ENCODE measurements around the gene RAPGEF2. TPM values are rescaled to one million over a fixed set of nuclear protein-coding genes. Genes with fewer than 3 reads are reported as not detected.

Gene RAPGEF2
- total RNA-seq, 1 donor from 2014 or later = 46.7 TPM

- Mint-ChIP-seq H3K27me3 (ENCODE audit: low read depth) (no peaks in the 10 kb centered on the region), H3K4me1 (peaks cover 22% of the 10 kb centered on the region), H3K27ac (peak overlapping the region; percentile 71), H3K4me3 (no peak overlapping the region), H3K36me3 (peaks cover 3% of the 10 kb centered on the region), H3K9me3 (no peaks in the 10 kb centered on the region)
- DNase-seq (ENCODE audit: low spot score in 2 of 2, unreplicated experiment in 2 of 2) = no peak
- TF ChIP-seq CTCF (IDR thresholded peaks at IDR 0.05; ENCODE audit: unreplicated experiment) = no peak
These were observed 180.8 kb downstream of the RAPGEF2 start for GRCh38 chr4:159283696-159284095.

DNA sequence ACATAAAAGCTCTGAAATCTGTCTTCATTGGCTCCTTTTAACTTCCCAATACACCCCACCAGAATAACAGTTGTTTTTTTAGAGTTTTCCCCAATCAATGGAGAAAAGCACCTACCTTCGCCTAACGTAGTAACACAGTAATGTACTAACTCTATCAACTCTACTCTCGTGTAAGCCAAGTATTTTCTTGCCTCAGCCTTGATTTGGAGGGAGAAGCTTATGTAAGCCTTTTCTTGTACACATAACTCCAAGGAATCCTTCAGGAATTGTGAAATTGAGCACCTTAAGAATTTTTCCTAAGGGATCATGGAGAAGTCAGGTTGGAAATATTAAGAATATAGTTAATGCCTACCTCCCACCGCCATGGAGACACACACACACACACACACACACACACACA lies 181.2 kb downstream of the RAPGEF2 start:
- Mint-ChIP-seq H3K4me3 (no peak overlapping the region), H3K36me3 (peaks cover 3% of the 10 kb centered on the region), H3K27ac (peak overlapping the region; percentile 71), H3K4me1 (peaks cover 26% of the 10 kb centered on the region), H3K27me3 (ENCODE audit: low read depth) (no peaks in the 10 kb centered on the region), H3K9me3 (no peaks in the 10 kb centered on the region)
- TF ChIP-seq CTCF (IDR thresholded peaks at IDR 0.05; ENCODE audit: unreplicated experiment) = no peak
- no peak for DNase-seq (ENCODE audit: low spot score in 2 of 2, unreplicated experiment in 2 of 2)

DNA sequence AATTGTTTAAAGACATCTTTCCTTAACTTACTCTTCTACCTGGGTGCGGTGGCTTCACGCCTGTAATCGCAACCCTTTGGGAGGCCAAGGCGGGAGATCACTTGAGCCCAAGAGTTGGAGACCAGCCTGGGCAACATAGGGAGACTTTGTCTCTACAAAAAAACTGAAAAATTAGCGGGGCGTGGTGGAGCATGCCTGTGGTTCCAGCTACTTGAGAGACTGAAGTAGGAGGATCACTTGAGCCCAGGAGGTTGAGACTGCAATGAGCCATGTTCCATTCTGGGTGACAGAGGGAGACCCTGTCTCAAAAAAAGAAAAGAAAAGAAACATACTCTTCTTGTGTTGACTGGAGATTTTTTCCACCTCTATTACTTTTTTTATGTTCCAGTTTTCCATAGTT lies 181.9 kb downstream of the RAPGEF2 start:
- peak overlapping the region; percentile 43 for H3K27ac Mint-ChIP-seq
- no peaks in the 10 kb centered on the region for H3K9me3 Mint-ChIP-seq
- no peak overlapping the region for H3K4me3 Mint-ChIP-seq
- peaks cover 31% of the 10 kb centered on the region for H3K4me1 Mint-ChIP-seq
- H3K27me3 Mint-ChIP-seq (ENCODE audit: low read depth) = no peaks in the 10 kb centered on the region
- no peak for TF ChIP-seq CTCF (IDR thresholded peaks at IDR 0.05; ENCODE audit: unreplicated experiment)
- H3K36me3 Mint-ChIP-seq = peaks cover 3% of the 10 kb centered on the region
- no peak for DNase-seq (ENCODE audit: low spot score in 2 of 2, unreplicated experiment in 2 of 2)

DNA sequence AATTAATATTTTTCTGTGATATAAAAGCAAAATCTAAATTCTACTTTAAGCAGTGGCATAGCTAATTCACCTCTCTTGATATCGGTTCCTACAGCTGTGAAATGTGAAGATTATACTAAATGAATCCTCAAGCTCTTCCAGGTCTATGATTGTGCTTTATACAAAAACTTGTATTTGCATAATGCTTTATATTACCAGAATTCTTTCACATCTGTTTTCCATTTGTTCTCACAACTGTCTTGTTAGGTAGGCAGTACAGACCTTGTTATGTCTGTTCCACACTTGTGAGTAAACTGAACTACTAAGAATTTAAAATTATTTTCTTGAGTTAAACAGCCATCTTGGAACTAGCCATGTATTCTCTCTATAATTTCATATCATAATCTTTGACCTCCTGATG lies 184.9 kb downstream of the RAPGEF2 start:
- Mint-ChIP-seq H3K9me3 (no peaks in the 10 kb centered on the region), H3K27me3 (ENCODE audit: low read depth) (no peaks in the 10 kb centered on the region), H3K36me3 (peaks cover 3% of the 10 kb centered on the region), H3K27ac (no peak overlapping the region), H3K4me3 (no peak overlapping the region), H3K4me1 (peaks cover 31% of the 10 kb centered on the region)
- no peak for DNase-seq (ENCODE audit: low spot score in 2 of 2, unreplicated experiment in 2 of 2)
- TF ChIP-seq CTCF (IDR thresholded peaks at IDR 0.05; ENCODE audit: unreplicated experiment) = no peak

DNA sequence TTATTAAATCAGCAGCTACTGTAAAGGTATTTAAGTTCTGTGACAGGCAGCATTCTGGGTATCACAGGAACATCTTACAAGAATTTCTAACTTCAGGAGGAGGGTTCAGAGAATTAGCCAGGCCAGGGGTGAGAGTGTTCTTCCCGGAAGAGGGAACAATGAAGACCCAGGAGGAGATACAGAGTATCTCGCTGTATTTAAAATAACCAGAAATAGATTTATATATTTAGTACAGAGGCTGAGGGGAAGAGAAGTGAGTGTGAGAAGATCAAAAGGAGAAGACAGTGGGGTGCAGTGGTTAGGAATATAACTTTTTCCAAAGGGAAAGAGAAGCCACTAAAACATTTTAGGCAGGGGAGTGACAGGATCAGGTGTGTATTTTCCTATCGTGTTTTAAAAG lies 186.8 kb downstream of the RAPGEF2 start:
- Mint-ChIP-seq H3K27ac (no peak overlapping the region), H3K27me3 (ENCODE audit: low read depth) (no peaks in the 10 kb centered on the region), H3K4me1 (peaks cover 19% of the 10 kb centered on the region), H3K4me3 (no peak overlapping the region), H3K36me3 (peaks cover 3% of the 10 kb centered on the region), H3K9me3 (no peaks in the 10 kb centered on the region)
- no peak for TF ChIP-seq CTCF (IDR thresholded peaks at IDR 0.05; ENCODE audit: unreplicated experiment)
- DNase-seq (ENCODE audit: low spot score in 2 of 2, unreplicated experiment in 2 of 2) = no peak

Measured in mesothelial cell of epicardium (in vitro differentiated cells).